Astrocyte (in vitro differentiated cells and primary cell): ENCODE results near the gene HDGF.

Source experiments
- CTCF ChIP-seq: IDR thresholded peaks from 2 replicates; pipeline ENCODE4 v1.5.1; 2011; ENCODE audit warnings: low read depth, mild to moderate bottlenecking, inconsistent platforms, low read length, moderate library complexity; ENCODE audit not compliant: insufficient read depth
- EZH2 ChIP-seq: IDR thresholded peaks from 2 replicates; pipeline ENCODE4 v1.6.1; 2012; ENCODE audit warnings: mild to moderate bottlenecking, low read length, inconsistent platforms; ENCODE audit not compliant: insufficient read depth

GRCh38 chr1:156727492-156727891 lies 24.0 kb downstream of the HDGF start:
- TF ChIP-seq CTCF (no peak), EZH2 (no peak)
